Suprapubic skin (tissue), 4 donors: ENCODE results near the gene RNPEPL1.

Experiments
- EP300 ChIP-seq: sonication (generic); formaldehyde crosslinking; IDR thresholded peaks from one replicate; pipeline ENCODE4 v1.6.1; 2017; ENCODE audit warnings: antibody characterized with exemption
- POLR2A ChIP-seq, 2 donors: fragments of 450-650 bp; IDR thresholded peaks; one replicate each; pipeline ENCODE4 v1.6.1; 2017; ENCODE audit warnings: antibody characterized with exemption in 2 of 2, mild to moderate bottlenecking in 2 of 2, moderate library complexity in 2 of 2
- POLR2AphosphoS5 ChIP-seq, 3 donors: sonication (generic); formaldehyde crosslinking; IDR thresholded peaks; one replicate each; pipeline ENCODE4 v1.6.1; 2017; ENCODE audit warnings: antibody characterized with exemption in 3 of 3
- TF ChIP-seq, protein P1 (sequence below), 2 donors: fragments of 200-600 bp in 1 of 2; fragments of 450-650 bp in 1 of 2; sonication (generic) in 1 of 2; IDR thresholded peaks; one replicate each; pipeline ENCODE4 v1.5.1; 2016 to 2019; ENCODE audit warnings: antibody characterized with exemption in 2 of 2, mild to moderate bottlenecking in 1 of 2, moderate library complexity in 1 of 2

GRCh38 chr2:240528406-240529040 lies 39.8 kb upstream of the RNPEPL1 start:
- TF ChIP-seq, protein P1, sequence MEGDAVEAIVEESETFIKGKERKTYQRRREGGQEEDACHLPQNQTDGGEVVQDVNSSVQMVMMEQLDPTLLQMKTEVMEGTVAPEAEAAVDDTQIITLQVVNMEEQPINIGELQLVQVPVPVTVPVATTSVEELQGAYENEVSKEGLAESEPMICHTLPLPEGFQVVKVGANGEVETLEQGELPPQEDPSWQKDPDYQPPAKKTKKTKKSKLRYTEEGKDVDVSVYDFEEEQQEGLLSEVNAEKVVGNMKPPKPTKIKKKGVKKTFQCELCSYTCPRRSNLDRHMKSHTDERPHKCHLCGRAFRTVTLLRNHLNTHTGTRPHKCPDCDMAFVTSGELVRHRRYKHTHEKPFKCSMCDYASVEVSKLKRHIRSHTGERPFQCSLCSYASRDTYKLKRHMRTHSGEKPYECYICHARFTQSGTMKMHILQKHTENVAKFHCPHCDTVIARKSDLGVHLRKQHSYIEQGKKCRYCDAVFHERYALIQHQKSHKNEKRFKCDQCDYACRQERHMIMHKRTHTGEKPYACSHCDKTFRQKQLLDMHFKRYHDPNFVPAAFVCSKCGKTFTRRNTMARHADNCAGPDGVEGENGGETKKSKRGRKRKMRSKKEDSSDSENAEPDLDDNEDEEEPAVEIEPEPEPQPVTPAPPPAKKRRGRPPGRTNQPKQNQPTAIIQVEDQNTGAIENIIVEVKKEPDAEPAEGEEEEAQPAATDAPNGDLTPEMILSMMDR (IDR thresholded peaks at IDR 0.05): no peak
- TF ChIP-seq POLR2A (IDR thresholded peaks at IDR 0.05) (no peak), EP300 (no peak), POLR2AphosphoS5 (IDR thresholded peaks at IDR 0.05) (no peak)
